HepG2 (cell line): Measurements from ENCODE around the gene SF3B6. TPM values are rescaled to one million over a fixed set of nuclear protein-coding genes. Genes with fewer than 3 reads are reported as not detected.

Experiments
- AGO2 ChIP-seq: fragments of 200-400 bp; formaldehyde crosslinking; optimal IDR thresholded peaks from 2 replicates; pipeline ENCODE3; 2017; ENCODE audit warnings: mild to moderate bottlenecking, low read depth, low read length, moderate library complexity
- EP300 ChIP-seq, 3 experiments: sonication (generic) in 1 of 3; formaldehyde crosslinking in 1 of 3; IDR thresholded peaks; 2 replicates each; pipeline versions ENCODE4 v1.5.1 to v1.6.1; 2011 to 2020; ENCODE audit warnings: low read depth in 2 of 3, low read length in 2 of 3, borderline replicate concordance in 1 of 3, improper control_type of control experiment in 1 of 3, mild to moderate bottlenecking in 1 of 3, missing genetic modification reagents in 1 of 3, moderate library complexity in 1 of 3
- FOXK1 ChIP-seq: sonication (generic); formaldehyde crosslinking; IDR thresholded peaks from 2 replicates; pipeline ENCODE4 v1.4.0; 2020; ENCODE audit warnings: low read depth, missing genetic modification reagents, borderline replicate concordance
- GABPB1 ChIP-seq: IDR thresholded peaks from 2 replicates; pipeline ENCODE4 v1.6.1; 2016; ENCODE audit warnings: mild to moderate bottlenecking, missing genetic modification reagents, moderate library complexity, missing compliant biosample characterization
- HOXA3 ChIP-seq: sonication (generic); formaldehyde crosslinking; IDR thresholded peaks from 2 replicates; pipeline ENCODE4 v1.5.0; 2020; ENCODE audit warnings: missing genetic modification reagents
- KDM5B ChIP-seq: sonication (generic); formaldehyde crosslinking; IDR thresholded peaks from 2 replicates; pipeline ENCODE4 v1.4.0; 2020; ENCODE audit warnings: missing genetic modification reagents, mild to moderate bottlenecking, borderline replicate concordance
- KIAA2018 ChIP-seq: sonication (generic); formaldehyde crosslinking; IDR thresholded peaks from 2 replicates; pipeline ENCODE4 v1.5.0; 2020; ENCODE audit warnings: mild to moderate bottlenecking, missing genetic modification reagents, borderline replicate concordance
- MEF2D ChIP-seq: sonication (generic); formaldehyde crosslinking; IDR thresholded peaks from 2 replicates; pipeline ENCODE4 v1.5.1; 2020; ENCODE audit warnings: mild to moderate bottlenecking, missing genetic modification reagents
- PRMT3 ChIP-seq: sonication (generic); formaldehyde crosslinking; IDR thresholded peaks from 2 replicates; pipeline ENCODE4 v1.8.1; 2022; ENCODE audit warnings: low read depth, mild to moderate bottlenecking, moderate library complexity, missing genetic modification reagents, borderline replicate concordance
- SRY ChIP-seq: sonication (generic); formaldehyde crosslinking; IDR thresholded peaks from 2 replicates; pipeline ENCODE4 v1.8.0; 2022; ENCODE audit warnings: mild to moderate bottlenecking, missing genetic modification reagents
- ZNF574 ChIP-seq: sonication (generic); formaldehyde crosslinking; IDR thresholded peaks from 2 replicates; pipeline ENCODE4 v1.4.0; 2020; ENCODE audit warnings: missing genetic modification reagents
- ZNF576 ChIP-seq: sonication (generic); formaldehyde crosslinking; IDR thresholded peaks from 2 replicates; pipeline ENCODE4 v1.4.0; 2020; ENCODE audit warnings: mild to moderate bottlenecking, missing genetic modification reagents
- ZSCAN12 ChIP-seq: sonication (generic); formaldehyde crosslinking; IDR thresholded peaks from 2 replicates; pipeline ENCODE4 v1.9.0; 2021; ENCODE audit warnings: mild to moderate bottlenecking, missing genetic modification reagents
- polyA plus RNA-seq, 8 experiments: library from polyadenylated mRNA; depleted of rRNA in 3 of 8; stranded (reverse) in 7 of 8; unstranded in 1 of 8; fragments of >200 nt; fragmentation: Illumina TruSeq in 4 of 8; extraction: Trizol in 4 of 8; gene quantifications; 2 replicates each; pipeline versions ENCODE4 v1.2.1 to v1.2.3, GENCODE V29; 2011 to 2016; ENCODE audit warnings: low read depth in 4 of 8, missing spikeins in 1 of 8, mixed read lengths in 1 of 8; ENCODE audit not compliant: insufficient read depth in 1 of 8
- total RNA-seq, 5 experiments: library from RNA; depleted of rRNA; stranded (reverse); fragments of >200 nt; fragmentation: Illumina TruSeq; extraction: Trizol; gene quantifications; 2 replicates each; pipeline ENCODE4 v1.2.3, GENCODE V29; 2016; ENCODE audit warnings: low read depth in 1 of 5
- TF ChIP-seq, protein P1 (sequence below): sonication (generic); formaldehyde crosslinking; IDR thresholded peaks from 2 replicates; pipeline ENCODE4 v1.4.0; 2020; ENCODE audit warnings: low read depth, missing genetic modification reagents

SF3B6 gene
- total and polyA plus RNA-seq, 2 of the 13 experiments (the other 11 are each of a cell fraction or from before 2014, with no cell fraction given) = 177 to 182 TPM

DNA sequence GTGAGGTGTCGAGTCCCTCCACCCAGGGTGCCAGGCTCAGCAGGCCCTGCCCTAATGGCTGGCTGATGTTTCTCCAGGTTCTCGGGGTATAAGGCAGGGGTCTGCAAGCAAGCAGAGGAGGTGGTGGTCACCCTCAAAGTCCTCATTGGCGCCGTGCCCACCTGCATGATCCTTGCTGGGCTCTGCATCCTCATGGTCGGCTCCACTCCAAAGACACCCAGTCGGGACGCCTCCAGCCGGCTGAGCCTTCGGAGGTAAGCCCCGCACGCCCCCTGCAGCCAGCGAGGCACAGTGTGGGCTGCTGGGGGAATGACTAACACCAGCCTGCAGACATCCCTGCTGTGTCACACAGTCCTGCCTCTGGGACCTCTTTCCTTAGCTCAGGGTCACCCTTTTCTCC, 52.1 kb downstream of the SF3B6 start (continued):
- TF ChIP-seq KIAA2018 (CRISPR knock-in tag) = no peak
- TF ChIP-seq KDM5B (CRISPR knock-in tag) = no peak
- TF ChIP-seq ZSCAN12 = no peak
- no peak for TF ChIP-seq FOXK1 (CRISPR knock-in tag)
- TF ChIP-seq, protein P1, sequence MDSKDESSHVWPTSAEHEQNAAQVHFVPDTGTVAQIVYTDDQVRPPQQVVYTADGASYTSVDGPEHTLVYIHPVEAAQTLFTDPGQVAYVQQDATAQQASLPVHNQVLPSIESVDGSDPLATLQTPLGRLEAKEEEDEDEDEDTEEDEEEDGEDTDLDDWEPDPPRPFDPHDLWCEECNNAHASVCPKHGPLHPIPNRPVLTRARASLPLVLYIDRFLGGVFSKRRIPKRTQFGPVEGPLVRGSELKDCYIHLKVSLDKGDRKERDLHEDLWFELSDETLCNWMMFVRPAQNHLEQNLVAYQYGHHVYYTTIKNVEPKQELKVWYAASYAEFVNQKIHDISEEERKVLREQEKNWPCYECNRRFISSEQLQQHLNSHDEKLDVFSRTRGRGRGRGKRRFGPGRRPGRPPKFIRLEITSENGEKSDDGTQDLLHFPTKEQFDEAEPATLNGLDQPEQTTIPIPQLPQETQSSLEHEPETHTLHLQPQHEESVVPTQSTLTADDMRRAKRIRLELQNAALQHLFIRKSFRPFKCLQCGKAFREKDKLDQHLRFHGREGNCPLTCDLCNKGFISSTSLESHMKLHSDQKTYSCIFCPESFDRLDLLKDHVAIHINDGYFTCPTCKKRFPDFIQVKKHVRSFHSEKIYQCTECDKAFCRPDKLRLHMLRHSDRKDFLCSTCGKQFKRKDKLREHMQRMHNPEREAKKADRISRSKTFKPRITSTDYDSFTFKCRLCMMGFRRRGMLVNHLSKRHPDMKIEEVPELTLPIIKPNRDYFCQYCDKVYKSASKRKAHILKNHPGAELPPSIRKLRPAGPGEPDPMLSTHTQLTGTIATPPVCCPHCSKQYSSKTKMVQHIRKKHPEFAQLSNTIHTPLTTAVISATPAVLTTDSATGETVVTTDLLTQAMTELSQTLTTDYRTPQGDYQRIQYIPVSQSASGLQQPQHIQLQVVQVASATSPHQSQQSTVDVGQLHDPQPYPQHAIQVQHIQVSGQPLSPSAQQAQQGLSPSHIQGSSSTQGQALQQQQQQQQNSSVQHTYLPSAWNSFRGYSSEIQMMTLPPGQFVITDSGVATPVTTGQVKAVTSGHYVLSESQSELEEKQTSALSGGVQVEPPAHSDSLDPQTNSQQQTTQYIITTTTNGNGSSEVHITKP (CRISPR knock-in tag) = no peak
- TF ChIP-seq GABPB1 = peak; percentile 37; the same call in 1 of the 2 replicates
- TF ChIP-seq PRMT3 (CRISPR knock-in tag) = no peak
- TF ChIP-seq ZNF574 (CRISPR knock-in tag) = peak; percentile 65
- TF ChIP-seq HOXA3 (CRISPR knock-in tag) = no peak
- TF ChIP-seq EP300 (IDR thresholded peaks at IDR 0.05; ENCODE audit: low read depth in 2 of 2, low read length in 2 of 2) = no peak
- no peak for TF ChIP-seq EP300 (CRISPR knock-in tag; IDR thresholded peaks at IDR 0.05; ENCODE audit: borderline replicate concordance)
- TF ChIP-seq SRY = no peak
- TF ChIP-seq ZNF576 (CRISPR knock-in tag) = no peak
- TF ChIP-seq MEF2D = 0 out of 2 replicates have a peak, but pooled peaks have one; percentile 26
- no peak for TF ChIP-seq AGO2
